Activated T-helper 17 cell treated with anti-CD3 and anti-CD28 coated beads, Interleukin-2, amount 50 U/mL, for 72 hours (primary cell): ENCODE measurements around the gene PLEKHH3. TPM values are rescaled to one million over a fixed set of nuclear protein-coding genes. Genes with fewer than 3 reads are reported as not detected.
"Not testable (repeated sequence)": the region's sequence is repeated elsewhere in the genome, so short reads cannot be mapped to it uniquely, and the experiment has no call there.

Source experiments
- ATAC-seq: fragments of 150-1000 bp; cut with Tn5 transposase; replicated peaks from 2 replicates; pipeline ENCODE4 v1.10.0; 2021; ENCODE audit warnings: mild to moderate bottlenecking, moderate library complexity
- H3K27ac Mint-ChIP-seq: one replicate; pipeline ENCODE4 v1.8.0; 2022; ENCODE audit warnings: mixed read lengths
- H3K27me3 Mint-ChIP-seq: one replicate; pipeline ENCODE4 v1.8.0; 2022; ENCODE audit warnings: mixed read lengths
- H3K36me3 Mint-ChIP-seq: one replicate; pipeline ENCODE4 v1.8.0; 2022; ENCODE audit warnings: low read depth, mild to moderate bottlenecking, mixed read lengths
- H3K4me1 Mint-ChIP-seq: one replicate; pipeline ENCODE4 v1.8.0; 2022; ENCODE audit warnings: mixed read lengths
- H3K4me3 Mint-ChIP-seq: one replicate; pipeline ENCODE4 v1.8.0; 2022; ENCODE audit warnings: mild to moderate bottlenecking, mixed read lengths
- H3K9me3 Mint-ChIP-seq: one replicate; pipeline ENCODE4 v1.8.0; 2022; ENCODE audit warnings: mixed read lengths
- total RNA-seq, 2 donors: library from RNA; stranded (reverse); gene quantifications; one replicate each; pipeline ENCODE4 v1.2.3, GENCODE V29; 2022

PLEKHH3 gene
- total RNA-seq, 2 donors from 2014 or later = 0.61 to 1.5 TPM

GRCh38 chr17:42647778-42648177 lies 29.0 kb downstream of the PLEKHH3 start:
- Mint-ChIP-seq H3K9me3 (no peaks in the 10 kb centered on the region), H3K4me1 (peaks cover 4% of the 10 kb centered on the region)

GRCh38 chr17:42642336-42642735 lies 34.5 kb downstream of the PLEKHH3 start:
- no peaks in the 10 kb centered on the region for H3K36me3 Mint-ChIP-seq
- H3K27ac Mint-ChIP-seq = no peak overlapping the region
- no peaks in the 10 kb centered on the region for H3K9me3 Mint-ChIP-seq
- peaks cover 13% of the 10 kb centered on the region for H3K27me3 Mint-ChIP-seq
- H3K4me3 Mint-ChIP-seq = no peak overlapping the region
- H3K4me1 Mint-ChIP-seq = no peaks in the 10 kb centered on the region
- ATAC-seq = no peak

More at GRCh38 chr17:42647778-42648177, 29.0 kb downstream of the PLEKHH3 start:
- Mint-ChIP-seq H3K4me3 (no peak overlapping the region), H3K27me3 (peaks cover 9% of the 10 kb centered on the region), H3K36me3 (no peaks in the 10 kb centered on the region), H3K27ac (no peak overlapping the region)
- peak; percentile 21 for ATAC-seq

GRCh38 chr17:42640121-42640520 lies 36.7 kb downstream of the PLEKHH3 start:
- peaks cover 9% of the 10 kb centered on the region for H3K27me3 Mint-ChIP-seq
- no peaks in the 10 kb centered on the region for H3K36me3 Mint-ChIP-seq
- no peaks in the 10 kb centered on the region for H3K9me3 Mint-ChIP-seq
- no peak for ATAC-seq
- H3K4me1 Mint-ChIP-seq = no peaks in the 10 kb centered on the region
- no peak overlapping the region for H3K27ac Mint-ChIP-seq
- no peak overlapping the region for H3K4me3 Mint-ChIP-seq

GRCh38 chr17:42639525-42640113 lies 37.2 kb downstream of the PLEKHH3 start:
- Mint-ChIP-seq H3K9me3 (no peaks in the 10 kb centered on the region), H3K4me3 (no peak overlapping the region), H3K27ac (no peak overlapping the region), H3K36me3 (no peaks in the 10 kb centered on the region), H3K4me1 (no peaks in the 10 kb centered on the region), H3K27me3 (peaks cover 9% of the 10 kb centered on the region)
- ATAC-seq = no peak

GRCh38 chr17:42632949-42633444 lies 43.8 kb downstream of the PLEKHH3 start:
- Mint-ChIP-seq H3K9me3 (no peaks in the 10 kb centered on the region), H3K27me3 (no peaks in the 10 kb centered on the region), H3K27ac (no peak overlapping the region), H3K4me1 (no peaks in the 10 kb centered on the region), H3K4me3 (no peak overlapping the region), H3K36me3 (no peaks in the 10 kb centered on the region)
- ATAC-seq = no peak

- Mint-ChIP-seq H3K4me3 (no peak overlapping the region), H3K27me3 (no peaks in the 10 kb centered on the region), H3K36me3 (no peaks in the 10 kb centered on the region), H3K9me3 (no peaks in the 10 kb centered on the region), H3K27ac (no peak overlapping the region), H3K4me1 (no peaks in the 10 kb centered on the region)
- ATAC-seq = no peak
Observed at GRCh38 chr17:42629411-42630009, 47.3 kb downstream of the PLEKHH3 start.

GRCh38 chr17:42627032-42627764 lies 49.6 kb downstream of the PLEKHH3 start:
- not testable (repeated sequence) for H3K27me3 Mint-ChIP-seq, H3K27ac Mint-ChIP-seq, H3K36me3 Mint-ChIP-seq, H3K4me3 Mint-ChIP-seq, H3K4me1 Mint-ChIP-seq, ATAC-seq, H3K9me3 Mint-ChIP-seq

- H3K4me1 Mint-ChIP-seq = no peaks in the 10 kb centered on the region
- H3K36me3 Mint-ChIP-seq = no peaks in the 10 kb centered on the region
- H3K4me3 Mint-ChIP-seq = no peak overlapping the region
- H3K27ac Mint-ChIP-seq = no peak overlapping the region
- H3K27me3 Mint-ChIP-seq = no peaks in the 10 kb centered on the region
- no peaks in the 10 kb centered on the region for H3K9me3 Mint-ChIP-seq
- no peak for ATAC-seq
Observed at GRCh38 chr17:42623732-42624596, 52.8 kb downstream of the PLEKHH3 start.

- Mint-ChIP-seq H3K9me3 (no peaks in the 10 kb centered on the region), H3K27ac (no peak overlapping the region), H3K36me3 (no peaks in the 10 kb centered on the region), H3K4me3 (no peak overlapping the region), H3K4me1 (no peaks in the 10 kb centered on the region), H3K27me3 (no peaks in the 10 kb centered on the region)
- ATAC-seq = no peak
Observed at GRCh38 chr17:42623271-42623670, 53.5 kb downstream of the PLEKHH3 start.

GRCh38 chr17:42621987-42622386 lies 54.8 kb downstream of the PLEKHH3 start:
- not testable (repeated sequence) for H3K4me3 Mint-ChIP-seq, H3K36me3 Mint-ChIP-seq, H3K27ac Mint-ChIP-seq, ATAC-seq, H3K27me3 Mint-ChIP-seq, H3K9me3 Mint-ChIP-seq, H3K4me1 Mint-ChIP-seq

- Mint-ChIP-seq H3K27ac (peak overlapping the region; percentile 28), H3K36me3 (peaks cover 24% of the 10 kb centered on the region), H3K27me3 (no peaks in the 10 kb centered on the region), H3K4me3 (no peak overlapping the region), H3K9me3 (no peaks in the 10 kb centered on the region), H3K4me1 (no peaks in the 10 kb centered on the region)
- peak; percentile 57 for ATAC-seq
Observed at GRCh38 chr17:42618442-42619150, 58.2 kb downstream of the PLEKHH3 start.

GRCh38 chr17:42617956-42618431 lies 58.8 kb downstream of the PLEKHH3 start:
- Mint-ChIP-seq H3K9me3 (no peaks in the 10 kb centered on the region), H3K27ac (peak overlapping the region; percentile 28), H3K36me3 (peaks cover 30% of the 10 kb centered on the region), H3K4me1 (no peaks in the 10 kb centered on the region), H3K27me3 (no peaks in the 10 kb centered on the region), H3K4me3 (no peak overlapping the region)
- no peak for ATAC-seq
